T47D (cell line): Measurements from ENCODE around the gene ITGA2.
"Not testable (repeated sequence)": the region's sequence is repeated elsewhere in the genome, so short reads cannot be mapped to it uniquely, and the experiment has no call there.

ENCODE experiments used
- DNase-seq, 2 experiments: peaks; one replicate each; pipeline versions ENCODE4 v3.0.0 to v3.0.0-alpha.2; 2011 to 2012; ENCODE audit warnings: low read depth in 1 of 2, low spot score in 1 of 2
- JUND ChIP-seq: IDR thresholded peaks from 2 replicates; pipeline ENCODE4 v1.6.1; 2012; ENCODE audit warnings: low read depth
- in situ Hi-C: cut with HindIII; loops from 2 replicates; pipeline ENCODE4 v1.10.0; 2016; ENCODE audit warnings: low sequenced_read_pairs, low pct_unique_long_range_greater_than_20kb

Gene ITGA2

DNA sequence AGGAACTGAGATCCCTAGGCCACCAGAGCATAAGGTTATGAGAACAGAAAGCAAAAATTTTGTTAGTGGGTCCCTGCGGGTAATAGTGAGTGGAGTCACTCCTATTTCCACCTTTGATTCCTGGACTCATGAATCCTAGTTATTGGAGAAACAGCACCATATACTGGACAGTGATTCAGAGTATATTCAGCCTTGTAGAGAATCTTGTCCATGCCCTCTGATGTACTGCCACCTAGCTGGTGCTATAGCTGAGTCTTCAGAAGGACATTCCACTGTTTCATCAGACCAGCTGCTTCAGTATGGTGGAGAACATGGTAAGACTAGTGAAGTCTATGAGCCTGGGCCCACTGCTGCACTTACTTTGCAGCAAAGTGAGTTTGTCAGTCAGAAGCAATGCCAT, 25.0 kb upstream of the ITGA2 start:
- peak in 1 of 2 experiments; percentile 38 for DNase-seq
- no peak for TF ChIP-seq JUND
- in situ Hi-C loops = no loop called here

DNA sequence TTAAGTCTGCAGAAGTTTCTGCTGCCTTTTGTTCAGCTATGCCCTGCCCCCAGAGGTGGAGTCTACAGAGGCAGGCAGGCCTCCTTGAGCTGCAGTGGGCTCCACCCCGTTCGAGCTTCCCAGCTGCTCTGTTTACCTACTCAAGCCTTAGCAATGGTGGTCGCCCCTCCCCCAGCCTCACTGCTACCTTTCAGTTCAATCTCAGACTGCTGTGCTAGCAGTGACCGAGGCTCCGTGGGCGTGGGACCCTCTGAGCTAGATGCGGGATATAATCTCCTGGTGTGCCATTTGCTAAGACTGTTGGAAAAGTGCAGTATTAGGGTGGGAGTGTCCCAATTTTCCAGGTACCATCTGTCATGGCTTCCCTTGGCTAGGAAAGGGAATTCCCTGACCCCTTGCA, 13.0 kb upstream of the ITGA2 start:
- in situ Hi-C loops, DNase-seq: not testable (repeated sequence)

DNA sequence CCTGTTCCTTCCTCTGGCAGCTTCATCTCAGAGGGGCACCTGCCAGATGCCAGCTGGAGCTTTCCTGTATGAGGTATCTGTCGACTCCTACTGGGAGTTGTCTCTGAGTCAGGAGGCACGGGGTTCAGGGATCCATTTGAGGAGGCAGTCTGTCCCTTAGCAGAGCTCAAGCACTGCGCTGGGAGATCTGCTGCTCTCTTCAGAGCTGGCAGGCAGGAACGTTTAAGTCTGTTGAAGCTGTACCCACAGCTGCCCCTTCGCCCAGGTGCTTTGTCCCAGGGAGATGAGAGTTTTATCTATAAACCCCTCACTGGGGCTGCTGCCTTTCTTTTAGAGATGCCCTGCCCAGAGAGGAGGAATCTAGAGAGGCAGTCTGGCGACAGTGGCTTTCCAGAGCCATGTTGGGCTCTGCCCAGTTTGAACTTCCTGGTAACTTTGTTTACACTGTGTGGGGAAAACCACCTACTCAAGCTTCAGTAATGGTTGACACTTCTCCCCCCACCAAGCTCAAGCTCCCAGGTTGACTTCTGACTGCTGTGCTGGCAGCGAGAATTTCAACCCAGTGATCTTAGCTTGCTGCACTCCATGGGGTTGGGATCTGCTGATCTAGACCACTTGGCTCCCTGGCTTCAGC, 11.8 kb upstream of the ITGA2 start:
- in situ Hi-C loops = no loop called here
- DNase-seq = no peak
- no peak for TF ChIP-seq JUND

DNA sequence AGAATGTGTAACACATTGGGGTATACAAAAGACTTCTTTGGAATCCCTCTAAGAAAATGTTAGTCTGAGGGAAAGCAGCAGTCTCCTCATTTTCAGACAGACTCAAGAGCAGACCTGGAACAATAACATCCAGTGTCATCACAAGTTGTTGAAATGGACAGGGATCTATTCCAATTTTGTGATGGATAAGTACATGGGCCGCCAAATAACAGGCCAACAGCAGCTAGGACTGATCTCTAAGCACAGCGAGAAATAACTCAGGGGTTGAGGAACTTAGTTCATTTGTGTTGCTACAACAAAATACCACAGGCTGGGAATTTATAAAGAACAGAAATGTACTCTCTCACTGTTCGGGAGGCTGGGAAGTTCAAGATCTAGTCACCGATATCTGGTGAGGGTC, 7.6 kb upstream of the ITGA2 start:
- TF ChIP-seq JUND = no peak
- no peak for DNase-seq
- in situ Hi-C loops = no loop called here

DNA sequence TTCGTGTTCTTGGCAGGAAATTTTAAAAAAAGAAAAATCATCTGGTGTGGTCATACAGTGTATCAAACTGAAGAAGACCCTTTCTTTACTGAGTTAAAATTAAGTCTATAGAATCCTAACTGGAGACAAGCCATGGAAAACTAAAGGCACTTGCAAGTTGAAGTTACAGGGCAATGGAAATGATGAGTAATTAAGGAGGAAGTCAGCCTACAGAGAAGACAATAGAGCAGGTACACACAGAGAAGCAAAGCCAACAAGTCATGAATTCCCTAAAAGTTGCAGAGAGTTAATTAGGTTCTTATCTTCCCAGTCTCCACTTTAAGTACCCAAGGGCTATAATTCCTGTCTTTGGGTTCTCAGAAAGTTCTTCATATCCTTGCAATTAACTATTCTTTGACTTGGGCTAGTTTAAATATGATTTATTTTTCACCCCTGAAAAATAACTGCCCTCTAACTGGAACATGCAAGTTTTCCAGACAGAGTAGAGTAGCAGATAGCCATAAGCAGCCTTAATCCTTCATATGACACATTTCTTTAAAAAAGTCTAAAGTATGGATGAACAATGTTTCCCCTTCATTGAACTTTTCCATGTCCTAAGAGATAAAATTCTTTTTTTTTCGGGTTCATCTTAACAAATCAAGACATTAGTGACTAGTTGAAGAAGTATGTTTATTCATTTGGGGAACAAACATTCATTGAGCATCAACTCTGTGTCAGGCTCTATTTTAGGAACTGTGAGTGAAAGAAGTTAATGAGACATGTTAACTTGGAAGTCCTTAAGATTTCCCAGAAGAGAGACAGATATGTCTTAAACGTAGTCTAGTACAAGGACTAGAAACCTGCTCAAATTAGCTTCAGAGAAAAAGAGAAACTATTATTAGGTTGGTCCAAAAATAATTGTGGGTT, 5.2 kb upstream of the ITGA2 start:
- in situ Hi-C loops = no loop called here
- peak in 1 of 2 experiments; percentile 14 for DNase-seq

DNA sequence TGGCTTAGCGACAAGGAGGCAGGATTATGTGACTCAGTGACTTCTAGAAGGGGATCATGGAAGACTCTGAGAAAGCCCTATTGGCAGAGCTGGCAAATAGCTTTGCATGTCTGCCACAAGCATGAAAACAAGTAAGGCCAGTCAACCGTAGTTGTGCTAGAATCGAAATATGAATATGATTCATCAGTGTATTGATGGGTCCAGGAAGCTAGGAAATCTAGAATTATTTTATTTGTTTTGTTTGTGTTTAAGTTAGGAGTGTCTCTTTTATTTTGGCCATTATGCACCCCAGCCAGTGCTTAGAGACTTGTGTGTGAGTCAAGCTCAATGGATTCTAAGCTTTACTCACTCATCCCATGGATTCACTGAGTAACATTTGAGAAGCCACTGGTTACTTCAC, 3.8 kb upstream of the ITGA2 start:
- TF ChIP-seq JUND = no peak
- no peak for DNase-seq
- in situ Hi-C loops = no loop called here

More for the DNA sequence above, 5.2 kb upstream of the ITGA2 start:
- no peak for TF ChIP-seq JUND

DNA sequence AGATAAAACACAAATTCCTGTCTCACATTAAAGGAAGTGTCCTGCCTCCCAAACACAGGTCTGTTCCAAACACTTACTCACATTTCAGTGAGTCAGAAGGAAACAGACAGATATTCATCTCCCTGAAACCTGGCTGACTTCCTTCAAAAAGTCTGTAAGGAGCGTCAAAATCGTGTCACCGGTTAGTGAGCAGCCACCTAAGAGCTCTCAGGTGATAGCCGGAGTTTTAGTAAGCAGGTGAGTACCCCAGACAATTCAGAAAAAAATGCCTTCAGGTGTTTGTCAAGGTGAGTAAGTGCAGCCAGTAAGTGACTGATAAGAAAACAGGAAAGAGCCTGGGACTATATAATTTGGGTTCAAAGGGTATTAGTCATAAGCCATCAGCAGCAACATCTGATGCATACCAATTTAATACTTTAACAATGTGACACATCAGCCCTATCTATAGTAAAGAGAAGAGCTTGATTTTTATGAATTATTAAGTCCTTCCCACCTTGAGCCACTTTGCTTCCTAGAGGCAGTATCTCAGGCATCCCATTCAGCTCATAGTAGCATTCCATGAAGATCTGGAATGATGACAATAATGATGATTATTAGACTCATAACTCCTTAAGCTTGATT, 1.3 kb upstream of the ITGA2 start:
- DNase-seq = peak; percentile 44 to 68
- 0 out of 2 replicates have a peak, but pooled peaks have one; percentile 50 for TF ChIP-seq JUND
- in situ Hi-C loops = no loop called here

DNA sequence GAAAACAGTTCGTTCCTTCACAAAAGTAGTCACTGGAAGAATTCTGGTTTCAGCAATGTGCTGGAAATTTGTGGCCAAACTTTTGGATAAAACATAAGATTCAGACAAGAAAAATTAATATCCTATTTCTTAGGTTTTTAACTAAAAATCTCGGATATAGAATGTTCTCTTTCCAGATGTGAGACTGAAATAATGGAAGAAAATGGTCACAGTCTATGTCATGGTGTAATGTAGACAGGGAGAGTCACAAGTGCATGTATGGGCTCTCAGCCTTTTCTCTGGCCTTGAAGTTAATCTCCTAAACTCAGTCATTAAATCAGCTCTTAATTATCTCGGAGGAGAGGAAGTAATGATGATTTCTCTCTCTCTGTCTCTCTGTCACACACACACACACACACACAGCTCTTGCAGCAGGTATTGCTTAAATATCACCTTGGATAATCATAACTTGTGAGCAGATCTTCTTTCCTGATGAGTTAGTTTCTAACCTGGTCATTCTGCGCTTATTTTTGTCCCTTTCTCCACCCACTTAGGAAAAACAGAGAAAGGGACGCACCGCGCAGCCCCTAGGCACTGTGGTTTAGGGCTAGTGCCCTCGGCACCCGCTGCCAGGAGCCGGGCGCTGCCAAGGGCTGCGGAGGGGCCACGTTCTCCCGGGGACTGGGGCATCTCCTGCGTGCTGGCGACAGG, 672 bp upstream of the ITGA2 start:
- DNase-seq = peak in 1 of 2 experiments; percentile 21
- in situ Hi-C loops = no loop called here
- no peak for TF ChIP-seq JUND

DNA sequence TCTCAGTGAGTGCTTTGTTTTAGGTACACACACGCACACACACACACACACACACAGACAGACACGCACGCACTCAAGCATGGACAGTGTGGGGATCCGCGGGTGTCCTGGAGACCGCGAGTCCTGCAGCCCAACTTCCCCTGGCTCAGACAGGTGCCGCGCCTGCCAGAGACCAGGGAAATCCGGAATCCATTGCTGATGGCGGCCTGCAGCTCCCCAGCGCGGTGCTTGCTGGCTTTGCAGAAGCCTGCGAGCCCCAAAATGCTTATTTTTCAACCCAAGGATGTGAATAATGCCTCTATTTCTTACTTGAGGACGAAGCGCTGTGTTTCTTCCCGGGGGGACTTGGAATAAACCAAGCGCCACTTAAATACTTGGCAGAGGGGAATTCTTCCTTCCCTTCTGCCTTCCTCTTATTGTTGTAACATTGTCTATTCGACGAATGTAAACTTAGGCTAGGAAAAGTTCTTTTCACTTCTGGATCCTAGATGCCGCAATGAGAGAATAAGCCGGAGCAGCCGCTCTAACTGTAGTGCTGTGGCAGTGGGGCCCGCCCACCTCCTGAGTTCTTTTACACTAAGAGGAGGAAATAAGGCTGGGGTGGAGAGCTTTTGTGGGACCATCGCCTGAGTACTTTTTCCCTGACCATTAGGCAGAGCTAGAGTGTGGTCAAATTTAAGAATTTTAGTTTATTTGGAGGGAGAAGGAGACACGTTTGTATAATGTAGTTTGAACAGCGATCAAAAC, 802 bp downstream of the ITGA2 start:
- no peak for TF ChIP-seq JUND
- peak; percentile 52 to 61 for DNase-seq
- in situ Hi-C loops = no loop called here

DNA sequence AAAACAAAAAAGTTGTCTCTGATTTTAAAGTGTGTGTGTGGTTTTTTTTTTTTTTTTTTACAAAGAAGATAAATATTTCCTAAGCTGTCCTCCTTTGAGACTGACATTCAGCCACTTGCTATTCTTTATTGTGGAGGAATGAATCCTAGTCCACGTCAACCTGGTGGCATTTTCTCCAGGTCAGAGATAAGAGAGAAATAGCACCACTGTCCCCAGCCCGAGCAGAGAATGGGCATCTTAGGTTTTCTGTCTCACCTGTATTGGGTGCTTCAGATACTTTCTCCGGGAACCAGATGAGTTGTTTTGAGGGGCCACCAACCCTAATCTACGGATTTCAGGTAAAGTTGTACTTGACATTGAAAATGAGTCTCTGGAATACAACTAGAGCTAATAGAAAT, 1.4 kb downstream of the ITGA2 start:
- no peak for DNase-seq
- no peak for TF ChIP-seq JUND
- in situ Hi-C loops = no loop called here

DNA sequence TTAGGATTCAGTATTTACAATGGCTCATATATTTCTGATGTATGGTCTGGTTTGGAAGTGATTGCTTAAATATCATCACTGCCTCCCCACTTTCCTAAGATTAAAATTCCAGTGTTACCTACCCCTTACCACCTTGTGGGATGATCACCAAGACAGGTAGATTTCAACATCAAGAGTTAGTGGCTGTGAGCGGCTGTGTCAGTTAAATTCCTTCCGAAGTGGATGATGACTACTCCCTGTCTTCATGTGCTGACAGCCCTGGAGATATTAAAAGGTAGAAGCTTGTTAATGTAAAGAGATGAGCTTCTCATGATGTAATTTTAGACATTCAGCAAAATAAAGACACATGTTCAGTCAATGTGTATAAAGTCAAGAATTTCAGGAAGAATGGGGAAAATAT, 4.2 kb downstream of the ITGA2 start:
- no peak for TF ChIP-seq JUND
- in situ Hi-C loops = no loop called here
- DNase-seq = no peak

DNA sequence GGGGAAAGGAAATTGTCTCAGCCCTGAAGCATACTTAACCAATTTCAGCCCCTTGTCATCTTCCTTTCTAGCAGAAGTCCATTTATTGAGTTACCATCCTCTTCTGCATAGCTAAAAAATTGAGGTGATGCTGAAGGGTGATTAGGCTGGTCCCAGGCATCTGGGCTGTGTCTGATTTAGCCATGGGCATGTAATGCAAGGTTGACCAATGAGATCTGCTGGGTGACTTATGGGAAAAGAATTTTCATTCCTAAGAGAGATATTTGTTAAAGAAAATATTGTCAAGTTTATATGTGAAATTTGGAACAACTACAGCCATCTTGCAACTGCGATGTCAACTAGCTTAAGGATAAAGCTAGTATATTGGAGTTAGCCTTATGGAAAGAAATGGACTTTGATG, 5.1 kb downstream of the ITGA2 start:
- no peak for TF ChIP-seq JUND
- DNase-seq = no peak
- in situ Hi-C loops = no loop called here
